NCI-H2196 (cell line): Measurements from ENCODE around the gene MCM3AP.

Experiments used
- DNase-seq: peaks from one replicate; lab custom pipeline; 2025; ENCODE audit not compliant: unreplicated experiment; lab: John Stamatoyannopoulos, UW

Gene MCM3AP

DNA sequence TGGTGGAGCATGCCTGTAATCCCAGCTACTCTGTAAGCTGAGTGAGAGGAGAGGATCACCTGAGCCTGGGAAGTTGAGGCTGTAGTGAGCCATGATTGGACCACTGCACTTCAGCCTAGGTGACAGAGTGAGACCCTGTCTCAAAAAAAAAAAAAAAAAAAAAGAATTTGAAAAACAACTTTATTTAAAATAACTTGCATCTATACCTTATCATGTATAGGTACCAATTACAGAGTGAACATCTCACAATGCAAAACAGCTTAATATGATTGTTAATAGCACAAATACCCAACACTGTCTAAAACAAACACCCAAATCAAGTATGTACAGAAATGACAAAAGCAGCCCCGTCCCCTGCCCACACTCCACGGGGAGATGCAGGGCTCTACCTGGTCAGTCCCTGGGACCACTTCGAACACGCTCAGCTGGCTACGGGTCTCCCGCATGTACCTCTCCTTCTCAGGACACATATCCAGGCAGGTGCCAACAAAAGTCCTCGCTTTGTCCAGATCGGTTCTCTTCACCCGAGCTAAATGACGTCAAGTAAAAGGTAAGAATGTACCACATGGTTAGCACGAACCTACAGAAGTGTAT is 10.5 kb downstream of the MCM3AP start:
- DNase-seq, result no peak

DNA sequence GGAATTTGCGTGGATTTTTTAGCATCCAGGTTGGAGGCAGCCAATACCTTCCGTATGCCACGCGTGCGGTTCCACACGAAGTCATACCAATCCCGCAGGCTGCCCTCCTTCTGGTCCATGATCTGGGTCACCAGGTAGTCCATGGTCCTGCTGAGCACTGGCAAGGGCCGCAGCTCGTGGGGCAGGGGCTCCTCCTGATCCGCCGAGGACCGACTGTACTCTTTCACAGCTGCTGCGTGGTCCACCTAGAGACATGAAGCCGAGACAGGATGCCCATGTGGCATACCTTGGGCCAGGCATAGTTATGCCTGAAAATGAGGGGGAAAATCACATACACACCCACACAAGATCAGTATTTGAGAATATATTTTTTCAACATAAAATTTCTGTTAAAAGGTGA is 12.1 kb downstream of the MCM3AP start:
- DNase-seq, result no peak

DNA sequence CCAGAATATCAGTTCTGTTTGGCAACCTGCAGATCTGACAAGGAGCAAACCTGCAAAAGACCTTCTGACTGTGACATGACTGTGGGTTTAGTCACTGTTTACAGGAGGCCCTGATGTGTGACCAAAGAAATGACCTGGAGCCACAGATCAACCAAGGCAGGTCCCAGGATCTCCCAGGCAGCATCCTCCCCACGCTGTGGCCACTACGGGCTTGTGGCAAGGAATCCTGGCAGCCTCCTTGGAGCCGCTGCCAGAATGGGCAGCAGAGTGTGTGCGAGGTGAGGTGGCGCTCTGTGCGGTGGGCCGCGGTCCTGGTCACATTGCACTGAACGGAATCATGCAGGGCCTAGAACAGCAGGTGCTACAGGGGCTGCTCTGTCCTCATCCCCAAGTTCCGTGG is 15.9 kb downstream of the MCM3AP start:
- DNase-seq, result no peak

DNA sequence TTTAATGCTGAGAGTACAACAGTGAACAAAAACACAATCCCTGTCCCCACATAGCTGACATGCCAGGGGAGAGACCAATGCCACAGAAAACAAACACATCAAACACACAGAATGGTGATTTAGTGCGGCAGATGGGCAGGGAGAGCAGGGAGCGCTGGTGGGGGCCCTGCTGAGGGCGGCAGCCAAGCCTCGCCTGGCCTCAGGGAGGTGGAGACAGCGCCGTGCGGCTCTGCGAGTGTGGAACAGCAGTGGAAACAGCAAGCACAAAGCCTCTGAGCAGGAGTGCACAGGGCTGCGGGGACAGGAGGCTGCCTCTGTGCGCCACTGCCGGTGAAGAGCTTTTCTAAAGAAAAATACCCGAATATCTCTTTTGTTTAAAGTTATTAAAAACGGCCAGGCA is 17.0 kb downstream of the MCM3AP start:
- no peak for DNase-seq

DNA sequence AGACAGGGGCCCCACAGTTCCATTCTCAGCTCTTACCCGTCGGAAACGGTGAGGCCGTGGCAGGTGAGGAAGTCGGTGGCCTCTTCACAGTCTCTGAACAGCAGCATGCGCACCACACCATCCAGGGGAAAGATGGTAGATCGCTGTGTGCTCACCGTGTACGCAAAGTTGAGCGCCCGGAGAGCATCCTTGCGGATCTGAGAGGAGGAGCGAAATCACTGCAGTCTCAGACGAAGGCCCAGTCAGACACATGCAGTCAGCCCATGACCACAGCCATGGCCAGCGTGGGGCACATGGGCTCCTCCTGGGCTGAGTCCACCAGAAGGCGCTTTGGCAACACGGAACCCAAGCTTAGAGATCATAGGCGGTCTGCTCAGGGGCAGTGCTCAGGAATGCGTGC is 18.5 kb downstream of the MCM3AP start:
- DNase-seq, result no peak

DNA sequence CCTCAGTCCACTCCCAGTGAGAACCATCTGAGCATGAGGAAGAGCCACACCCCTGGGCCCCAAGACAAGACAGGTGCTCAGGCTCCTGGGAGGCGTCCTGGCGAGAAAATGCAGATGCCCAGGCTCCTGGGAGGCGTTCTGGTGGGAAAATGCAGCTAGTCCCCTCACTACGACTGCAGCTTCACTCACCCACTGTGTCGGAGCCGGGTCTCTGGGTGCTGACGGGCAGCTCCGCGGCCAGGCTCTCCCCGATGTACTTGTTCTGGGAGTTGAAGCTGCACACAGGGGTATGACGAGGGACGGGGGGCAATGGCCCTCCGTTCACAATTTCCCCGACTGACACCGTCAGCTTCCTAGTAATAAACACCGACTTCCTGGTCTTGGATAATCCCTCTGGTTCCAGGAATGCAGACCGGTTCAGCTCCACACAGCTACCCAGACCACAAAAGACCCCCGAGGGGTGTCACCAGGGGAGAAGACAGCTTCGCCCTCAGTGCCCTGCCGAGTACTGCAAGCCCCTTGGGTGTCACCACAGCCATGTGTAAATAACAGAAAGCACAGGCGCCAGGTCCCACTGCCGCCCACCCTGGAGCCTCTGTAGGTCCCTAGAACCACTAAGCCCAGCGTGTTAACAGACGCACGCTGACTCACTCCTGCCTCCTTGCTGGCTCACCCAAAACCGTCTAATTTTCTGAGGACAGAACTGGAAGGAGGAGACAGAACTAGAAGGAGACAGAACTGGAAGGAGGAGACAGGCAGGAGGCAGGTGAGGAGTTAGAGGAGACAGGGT is 19.5 kb downstream of the MCM3AP start:
- no peak for DNase-seq

DNA sequence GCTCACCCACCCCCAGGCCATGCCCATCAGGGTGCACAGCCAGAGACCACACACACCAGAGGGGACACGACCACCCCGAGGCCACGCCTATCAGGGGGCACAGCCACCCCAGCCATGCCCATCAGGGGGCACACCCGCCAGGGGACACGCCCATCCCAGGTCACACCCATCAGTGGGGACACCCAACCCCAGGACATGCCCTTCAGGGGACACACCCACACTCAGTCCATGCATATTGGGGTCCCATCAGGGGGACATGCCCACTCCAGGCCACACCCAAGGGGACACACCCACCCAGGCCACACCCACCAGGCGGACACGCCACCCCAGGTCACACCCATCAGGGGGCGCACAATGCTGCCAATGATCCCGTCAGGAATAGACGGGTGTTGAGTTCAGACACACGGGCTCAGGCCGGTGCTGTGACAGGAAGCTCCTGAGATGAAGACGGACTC is 20.7 kb downstream of the MCM3AP start:
- DNase-seq, result no peak

DNA sequence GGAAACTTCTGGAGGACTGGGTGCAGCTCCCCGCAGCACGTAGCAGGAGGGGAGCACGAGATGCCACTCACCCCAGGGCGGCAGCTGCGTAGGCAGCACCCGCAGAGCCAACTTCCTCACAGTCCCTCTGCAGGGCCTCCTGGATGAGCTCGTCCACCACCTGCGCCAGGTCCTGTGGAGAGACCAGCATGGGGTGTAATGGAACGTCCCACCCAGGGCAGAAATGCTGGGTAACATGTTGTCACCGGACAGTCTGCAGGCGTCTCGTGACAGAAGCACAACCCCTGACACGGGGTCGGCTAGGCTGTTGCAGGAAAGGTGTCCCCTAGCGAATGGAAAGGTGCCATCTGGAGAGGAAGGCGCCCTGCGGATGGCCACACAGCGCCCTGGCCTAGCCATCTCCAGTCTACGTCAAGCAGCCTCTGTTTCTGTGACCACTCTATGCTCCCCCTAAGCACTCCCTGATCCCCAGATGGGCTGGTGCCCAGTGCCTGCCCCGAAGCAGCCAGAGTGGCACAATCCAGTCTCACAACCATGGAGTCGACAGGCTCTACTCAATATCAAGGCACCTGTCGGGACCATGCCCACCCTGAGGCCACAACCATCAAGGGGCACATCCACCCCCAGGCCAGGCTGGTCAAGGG is 21.2 kb downstream of the MCM3AP start:
- no peak for DNase-seq

DNA sequence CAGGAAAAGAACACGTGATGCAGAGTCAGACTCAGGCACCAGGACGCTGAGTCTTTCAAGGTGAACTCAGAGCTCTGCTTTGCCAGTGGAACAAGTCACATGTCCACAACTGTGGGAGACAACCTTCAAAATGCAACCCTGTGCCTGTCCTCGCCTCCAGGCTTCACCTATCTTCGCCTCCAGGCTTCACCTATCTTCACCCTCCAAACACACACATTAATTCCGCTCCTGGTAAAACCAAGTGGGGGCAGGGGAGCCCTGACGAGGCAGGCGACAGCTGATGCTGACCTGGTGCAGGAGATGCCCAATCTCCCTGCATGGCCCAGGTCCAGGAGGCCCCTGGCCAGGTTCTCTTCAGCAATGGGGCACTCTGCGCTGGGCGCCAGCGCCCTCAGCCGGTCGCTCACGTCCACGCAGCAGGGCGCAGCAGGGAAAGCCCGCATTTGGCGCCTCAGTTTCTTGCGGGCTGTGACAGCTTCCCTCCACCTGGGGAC is 28.9 kb downstream of the MCM3AP start:
- DNase-seq, result no peak

DNA sequence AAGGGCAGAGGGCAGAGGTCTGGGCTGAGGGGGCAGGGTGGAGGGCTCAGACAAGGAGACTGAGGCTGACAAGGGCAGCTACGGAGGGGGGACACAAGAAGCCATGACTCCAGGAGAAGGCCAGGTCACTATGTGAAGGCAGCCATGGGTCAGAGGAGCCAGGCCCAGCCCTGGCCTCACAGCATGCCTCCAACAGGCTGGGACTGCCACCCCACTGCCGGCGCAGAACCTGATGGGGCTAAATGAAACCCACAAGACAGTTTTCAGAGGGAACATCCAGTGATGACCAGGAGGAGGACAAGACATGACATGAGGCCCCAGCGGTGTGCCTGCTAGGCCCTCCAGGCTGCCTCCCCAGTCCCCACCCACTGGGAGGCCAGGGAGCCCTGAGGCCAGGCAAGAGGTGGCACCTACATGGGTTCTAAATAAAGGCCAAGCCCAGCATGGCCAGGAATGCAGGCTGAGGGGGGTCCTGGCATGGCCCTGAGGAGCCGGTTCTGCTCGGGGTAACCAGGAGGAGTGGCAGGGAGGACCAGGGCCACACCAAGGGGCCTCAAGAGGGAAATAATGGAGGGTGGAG is 29.6 kb downstream of the MCM3AP start:
- DNase-seq, result no peak

DNA sequence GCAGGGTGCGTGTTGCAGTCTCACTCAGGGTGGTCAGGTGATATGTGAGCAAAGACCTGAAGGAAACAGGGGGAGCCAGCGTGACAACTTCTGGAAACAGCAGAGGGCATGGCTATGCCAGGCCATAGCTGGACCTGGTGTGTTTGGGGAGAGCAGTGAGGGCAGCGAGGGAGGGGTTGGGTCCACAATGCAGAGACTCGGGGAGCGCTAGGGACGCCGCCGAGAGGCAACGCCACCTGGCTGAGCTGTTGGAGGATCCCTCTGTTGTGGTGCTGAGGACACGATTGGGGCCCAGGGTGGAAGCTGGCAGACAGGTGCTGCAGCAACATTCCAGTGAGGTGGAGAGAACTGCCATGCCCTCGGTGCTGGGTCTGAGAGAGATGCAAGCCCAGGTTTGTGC is 30.2 kb downstream of the MCM3AP start:
- no peak for DNase-seq

DNA sequence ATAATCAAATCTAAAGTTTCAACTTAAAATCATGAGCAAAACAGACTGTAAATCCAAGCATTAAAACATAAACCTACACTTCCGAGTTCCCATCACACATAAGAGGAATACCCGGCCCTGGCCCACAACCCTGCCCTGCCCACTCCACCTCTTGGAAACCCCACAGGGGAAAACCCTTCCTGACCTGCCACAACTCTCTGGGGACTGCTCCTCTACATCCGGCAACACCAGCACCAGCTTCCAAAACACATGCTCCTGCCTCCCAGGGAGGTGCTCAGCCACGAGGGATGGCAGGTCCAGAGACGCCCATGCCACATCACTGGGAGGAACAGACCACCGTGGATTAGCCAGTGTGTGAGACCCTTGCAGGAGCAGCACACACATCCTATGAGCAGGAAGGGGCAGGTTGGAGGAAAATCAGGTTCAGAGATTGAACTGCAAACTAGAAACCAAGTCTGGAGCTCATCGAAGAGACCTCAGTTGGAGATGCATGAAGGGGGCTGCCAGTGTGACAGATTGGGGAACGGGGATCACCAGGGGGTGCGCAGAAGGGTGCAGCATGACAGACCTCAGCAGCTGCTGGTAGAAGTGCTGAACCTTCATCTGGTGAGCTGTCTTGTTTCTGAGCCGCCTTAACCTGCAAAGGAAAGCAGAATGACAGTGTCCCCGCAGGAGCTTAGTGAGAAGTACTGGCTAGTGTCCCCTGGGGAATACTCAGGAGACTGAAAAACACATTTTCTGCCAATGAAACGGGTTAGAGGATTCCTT is 31.0 kb downstream of the MCM3AP start:
- no peak for DNase-seq

DNA sequence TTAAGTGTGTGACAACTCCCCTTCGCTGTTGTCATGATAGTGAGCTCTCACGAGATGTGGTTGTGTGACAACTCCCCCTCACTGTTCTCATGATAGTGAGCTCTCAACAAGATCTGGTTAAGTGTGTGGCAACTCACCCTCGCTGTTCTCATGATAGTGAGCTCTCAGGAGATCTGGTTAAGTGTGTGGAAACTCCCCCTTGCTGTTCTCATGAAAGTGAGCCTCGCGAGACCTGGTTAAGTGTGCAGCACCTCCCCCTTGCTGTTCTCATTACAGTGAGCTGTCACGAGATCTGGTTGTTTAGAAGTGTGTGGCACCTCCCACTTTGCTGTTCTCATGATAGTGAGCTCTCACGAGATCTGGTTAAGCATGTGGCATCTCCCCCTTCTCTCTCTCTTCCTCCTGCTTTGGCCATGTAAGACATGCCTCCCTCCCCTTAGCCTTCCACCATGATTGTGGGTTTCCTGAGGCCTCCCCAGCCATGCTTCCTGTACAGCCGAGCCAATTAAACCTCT is 31.7 kb downstream of the MCM3AP start:
- DNase-seq, result no peak

DNA sequence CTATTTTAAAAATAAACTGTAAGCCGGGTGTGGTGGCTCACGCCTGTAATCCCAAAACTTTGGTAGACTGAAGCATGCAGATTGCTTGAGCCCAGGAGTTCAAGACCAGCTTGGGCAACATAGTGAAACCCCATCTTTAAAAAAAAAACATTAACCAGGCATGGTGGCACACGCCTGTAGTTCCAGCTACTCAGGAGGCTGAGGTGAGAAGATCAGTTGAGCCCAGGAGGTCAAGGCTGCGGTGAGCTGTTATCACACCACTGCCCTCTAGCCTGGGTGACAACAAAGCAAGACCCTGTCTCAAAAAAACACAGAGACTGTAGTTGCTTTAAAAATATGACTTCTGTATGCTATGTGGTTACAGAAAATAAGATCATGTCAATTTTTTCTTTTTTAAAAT is 32.6 kb downstream of the MCM3AP start:
- DNase-seq, result no peak

DNA sequence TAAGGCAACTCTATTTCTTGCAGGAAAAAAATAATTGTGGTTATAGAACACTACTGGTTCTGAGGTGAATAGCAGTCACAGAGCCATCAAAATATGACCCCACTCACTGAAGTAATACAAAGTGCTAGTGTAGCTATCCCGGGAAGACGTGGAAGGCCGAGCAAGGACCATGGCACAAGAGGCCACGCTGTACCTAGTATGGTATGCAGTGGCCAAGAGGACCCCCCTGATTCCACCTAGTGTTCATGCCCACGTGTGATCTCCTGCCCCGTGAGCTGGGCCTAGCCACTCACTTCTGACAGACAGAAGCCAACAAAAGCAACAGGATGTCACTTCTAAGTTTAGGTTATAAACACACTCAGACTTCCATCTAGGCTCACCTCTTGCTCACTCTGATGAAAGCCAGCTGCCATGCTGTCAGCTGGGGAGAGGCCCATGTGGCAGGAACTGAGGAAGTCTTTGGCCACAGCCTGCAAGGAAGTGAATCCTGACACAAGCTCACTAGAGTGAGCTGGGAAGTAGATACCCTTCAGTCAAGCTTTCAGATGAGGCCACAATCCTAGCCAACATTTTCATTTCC is 35.2 kb downstream of the MCM3AP start:
- no peak for DNase-seq

DNA sequence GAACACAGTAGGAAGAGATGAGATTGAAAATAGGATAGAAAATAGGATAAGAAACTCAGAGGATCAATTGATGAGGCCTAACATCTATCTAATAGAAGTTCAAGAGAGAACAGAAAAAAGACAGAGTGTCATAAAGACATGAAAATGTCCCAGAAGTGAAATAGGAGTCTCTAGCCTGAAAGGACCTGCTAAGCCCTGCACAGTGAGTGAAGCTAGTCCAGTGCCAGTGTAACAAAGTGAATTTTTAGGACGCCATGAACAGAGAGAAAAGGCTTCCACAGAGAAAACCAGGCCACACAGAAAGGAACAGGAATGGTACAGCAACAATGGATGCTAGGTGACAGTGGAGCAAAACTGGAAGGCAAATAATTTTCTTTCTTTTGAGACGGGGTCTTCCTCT is 36.6 kb downstream of the MCM3AP start:
- DNase-seq, result no peak

DNA sequence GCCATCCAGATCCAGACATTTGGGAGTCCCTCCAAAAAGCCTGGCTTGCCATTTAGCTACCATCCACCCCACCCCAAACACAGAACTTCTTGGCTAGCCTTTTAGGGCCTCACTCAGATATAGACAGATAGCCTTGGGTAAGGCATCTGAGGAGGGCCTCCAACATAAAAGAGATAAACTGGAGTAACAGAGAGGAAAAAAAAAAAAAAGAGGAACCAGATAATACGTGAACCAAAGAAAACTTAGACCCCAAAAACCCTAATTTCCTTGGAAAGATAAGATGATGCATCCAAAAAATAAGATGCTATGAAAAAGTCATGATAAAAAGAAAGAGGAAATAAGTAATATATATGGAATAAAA is 37.0 kb downstream of the MCM3AP start:
- DNase-seq, result no peak

DNA sequence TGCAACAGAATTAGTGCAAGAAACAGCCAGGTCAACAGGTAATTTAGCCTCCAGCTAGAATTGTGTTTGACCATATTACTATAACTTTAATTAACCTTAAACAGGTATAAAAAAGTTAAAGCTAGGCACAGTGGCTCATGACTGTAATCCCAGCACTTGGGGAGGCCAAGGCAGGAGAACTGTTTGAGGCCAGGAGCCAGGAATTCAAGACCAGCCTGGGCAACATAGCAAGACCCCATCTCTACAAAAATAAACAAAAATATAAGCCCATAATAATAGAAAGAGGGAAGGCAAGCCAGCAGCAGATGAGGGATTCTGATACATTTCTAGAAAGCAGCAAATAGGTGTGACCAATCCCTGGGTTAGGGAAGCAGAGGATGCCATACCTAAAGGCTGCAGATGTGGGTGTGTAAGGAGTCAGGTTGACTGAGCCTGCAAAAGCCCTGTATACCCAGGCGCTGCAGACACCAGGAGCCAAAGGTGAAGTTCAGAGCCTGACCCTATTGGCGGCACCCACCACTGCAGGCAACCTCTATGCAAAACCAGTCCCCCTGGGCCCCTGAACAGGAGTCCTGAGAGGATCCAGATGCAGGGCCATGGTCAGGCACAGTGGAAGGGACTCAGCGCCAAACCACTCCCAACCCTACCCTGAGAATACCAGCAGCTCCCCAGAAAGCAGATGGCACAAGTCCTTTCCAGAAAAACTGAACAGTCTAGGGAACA is 37.6 kb downstream of the MCM3AP start:
- no peak for DNase-seq

DNA sequence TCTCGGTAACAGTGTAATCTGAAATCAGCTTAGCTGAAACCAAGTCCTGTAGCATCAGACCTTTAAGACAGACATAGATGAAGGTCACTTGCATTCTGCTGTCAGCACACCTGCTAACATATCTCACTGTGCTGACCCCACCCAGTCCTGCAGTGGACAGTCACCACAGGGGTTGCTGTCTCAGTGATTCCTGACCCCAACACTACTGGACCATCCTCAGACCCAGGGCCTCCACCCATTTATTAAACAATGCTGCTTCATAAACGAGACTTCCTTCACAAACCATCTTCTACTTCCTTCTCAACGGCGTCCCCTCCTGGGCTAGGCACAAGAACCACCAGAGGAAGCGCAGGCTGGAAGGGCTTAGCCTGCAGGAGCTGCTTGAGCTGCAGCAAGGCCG is 39.1 kb downstream of the MCM3AP start:
- DNase-seq, result no peak
